Endothelial cell of umbilical vein (primary cell): ENCODE results near the gene BMPER. TPM values are rescaled to one million over a fixed set of nuclear protein-coding genes. Genes with fewer than 3 reads are reported as not detected.

Source experiments
- BruUV-seq: library from RNA; stranded (reverse); fragments of 400-500 nt; replicated peaks from 2 replicates; lab custom pipeline; 2021; lab: Mats Ljungman, UMichigan
- CTCF ChIA-PET: fragments of 300-600, 350-600 bp; sonication (Branson Sonifier 250); formaldehyde crosslinking; loops from one replicate; lab custom pipeline; 2021; ENCODE audit warnings: antibody characterized with exemption, inconsistent platforms; lab: Charles Lee
- POLR2A ChIA-PET: fragments of 300-600, 350-600 bp; sonication (Branson Sonifier 250); formaldehyde crosslinking; loops from one replicate; lab custom pipeline; 2021; ENCODE audit warnings: antibody characterized with exemption, inconsistent platforms; lab: Charles Lee
- DNase-seq: peaks from one replicate; pipeline ENCODE4 v3.0.0-alpha.2; 2011; ENCODE audit warnings: low read depth, low spot score
- FAIRE-seq: peaks from 2 replicates; lab custom pipeline; 2011; peaks lifted over from hg19 to GRCh38; lab: Jason Lieb, UNC
- H2AFZ ChIP-seq: 2 replicates; pipeline ENCODE4 v1.6.0; 2012; ENCODE audit warnings: low read depth, low read length, control low read depth, inconsistent platforms
- H3K27ac ChIP-seq: 2 replicates; pipeline ENCODE4 v1.5.1; 2011; ENCODE audit warnings: low read depth, mild to moderate bottlenecking, control low read depth, low read length, moderate library complexity; ENCODE audit not compliant: insufficient read depth
- H3K27me3 ChIP-seq, 2 experiments: 2 replicates each; pipeline versions ENCODE4 v1.6.0 to v1.6.1; 2011; ENCODE audit warnings: low read length in 2 of 2, mixed read lengths in 1 of 2; ENCODE audit not compliant: control insufficient read depth in 2 of 2, insufficient read depth in 2 of 2
- H3K36me3 ChIP-seq, 2 experiments: 2 replicates in 1 of 2; 3 replicates in 1 of 2; pipeline ENCODE4 v1.5.1; 2011; ENCODE audit warnings: low read length in 2 of 2, mild to moderate bottlenecking in 1 of 2, moderate library complexity in 1 of 2; ENCODE audit not compliant: control insufficient read depth in 2 of 2, insufficient read depth in 2 of 2; ENCODE audit errors: extremely low read depth in 1 of 2
- H3K4me1 ChIP-seq: 3 replicates; pipeline ENCODE4 v1.5.1; 2011; ENCODE audit warnings: mild to moderate bottlenecking, low read length; ENCODE audit not compliant: control insufficient read depth, insufficient read depth; ENCODE audit errors: extremely low read depth
- H3K4me2 ChIP-seq: 2 replicates; pipeline ENCODE4 v1.6.1; 2011; ENCODE audit warnings: low read length, control low read depth, mixed read lengths; ENCODE audit not compliant: insufficient read depth
- H3K4me3 ChIP-seq, 3 experiments: fragments of 200-600 bp in 1 of 3; sonication (generic), shearing (Covaris generic) in 1 of 3; replicated peaks in 1 of 3; 2 replicates each; pipeline ENCODE4 v1.5.1; 2011 to 2016; ENCODE audit warnings: control low read depth in 3 of 3, low read length in 3 of 3, mild to moderate bottlenecking in 2 of 3, inconsistent platforms in 1 of 3, low read depth in 1 of 3, moderate library complexity in 1 of 3; ENCODE audit not compliant: insufficient read depth in 1 of 3
- H3K79me2 ChIP-seq: 2 replicates; pipeline ENCODE4 v1.6.0; 2012; ENCODE audit warnings: low read length, inconsistent platforms; ENCODE audit not compliant: control insufficient read depth, insufficient read depth
- H3K9ac ChIP-seq: replicated peaks from 2 replicates; pipeline ENCODE3; 2011; ENCODE audit warnings: low read length, control low read depth; ENCODE audit not compliant: insufficient read depth; ENCODE audit errors: extremely low read depth
- H3K9me1 ChIP-seq: replicated peaks from 3 replicates; pipeline ENCODE4 v1.6.0; 2011; ENCODE audit warnings: mild to moderate bottlenecking, low read length; ENCODE audit not compliant: control insufficient read depth, insufficient read depth; ENCODE audit errors: extremely low read depth
- H3K9me3 ChIP-seq: replicated peaks from 2 replicates; pipeline ENCODE4 v1.5.1; 2012; ENCODE audit warnings: low read length, inconsistent platforms; ENCODE audit not compliant: control insufficient read depth, insufficient read depth
- H4K20me1 ChIP-seq: replicated peaks from 2 replicates; pipeline ENCODE3; 2011; ENCODE audit warnings: mild to moderate bottlenecking, low read length; ENCODE audit not compliant: control insufficient read depth, insufficient read depth; ENCODE audit errors: extremely low read depth
- EZH2 ChIP-seq: IDR thresholded peaks from 2 replicates; pipeline ENCODE4 v1.6.1; 2012; ENCODE audit warnings: borderline replicate concordance, low read depth, mild to moderate bottlenecking, moderate library complexity, low read length, inconsistent platforms; ENCODE audit not compliant: severe bottlenecking
- FOS ChIP-seq: IDR thresholded peaks from 2 replicates; pipeline ENCODE4 v1.6.1; 2011; ENCODE audit warnings: mild to moderate bottlenecking, low read length, moderate library complexity, borderline replicate concordance; ENCODE audit not compliant: insufficient read depth
- GATA2 ChIP-seq: IDR thresholded peaks from 2 replicates; pipeline ENCODE4 v1.7.0; 2011; ENCODE audit warnings: low read depth, mild to moderate bottlenecking, moderate library complexity, mixed read lengths, low read length; ENCODE audit not compliant: insufficient read length, insufficient read depth
- JUN ChIP-seq: IDR thresholded peaks from 2 replicates; pipeline ENCODE4 v1.6.1; 2011; ENCODE audit warnings: borderline replicate concordance, low read depth; ENCODE audit not compliant: insufficient read length, insufficient read depth
- MAX ChIP-seq: IDR thresholded peaks from 2 replicates; pipeline ENCODE4 v1.6.1; 2011; ENCODE audit not compliant: insufficient read depth, insufficient read length
- MYC ChIP-seq: IDR thresholded peaks from one replicate; pipeline ENCODE4 v1.6.1; 2011; ENCODE audit warnings: mild to moderate bottlenecking, low read depth, low read length
- POLR2A ChIP-seq: IDR thresholded peaks from 2 replicates; pipeline ENCODE4 v1.6.1; 2012; ENCODE audit warnings: low read depth, mild to moderate bottlenecking, control low read depth, low read length
- POLR2AphosphoS5 ChIP-seq: IDR thresholded peaks from 2 replicates; pipeline ENCODE4 v1.6.1; 2012; ENCODE audit warnings: low read depth, mild to moderate bottlenecking, control low read depth, low read length, moderate library complexity; ENCODE audit not compliant: insufficient read depth
- dilution Hi-C: fragments of 300-500 bp; cut with MboI; formaldehyde crosslinking; loops from one replicate; pipeline ENCODE4 v1.15.0; 2019; ENCODE audit warnings: low sequenced_read_pairs; ENCODE audit not compliant: extremely low pct_ligation_motif_present
- intact Hi-C: fragments of 100-400 bp; cut with micrococcal nuclease; formaldehyde crosslinking; loops from one replicate; pipeline ENCODE4 v1.10.0; 2022
- polyA plus RNA-seq, 4 experiments: library from polyadenylated mRNA; depleted of rRNA in 3 of 4; stranded (reverse) in 3 of 4; unstranded in 1 of 4; fragments of >200 nt; gene quantifications; 2 replicates each; pipeline versions ENCODE4 v1.2.1 to v1.2.3, GENCODE V29; 2011 to 2012; ENCODE audit warnings: missing spikeins in 1 of 4
- total RNA-seq: library from RNA; stranded (reverse); gene quantifications from 2 replicates; pipeline ENCODE4 v1.2.3, GENCODE V29; 2021

BMPER gene
- total and polyA plus RNA-seq, 2 donors (not counting 3 experiments of a cell fraction or from before 2014, with no cell fraction given), result 0.10 to 0.13 TPM

DNA sequence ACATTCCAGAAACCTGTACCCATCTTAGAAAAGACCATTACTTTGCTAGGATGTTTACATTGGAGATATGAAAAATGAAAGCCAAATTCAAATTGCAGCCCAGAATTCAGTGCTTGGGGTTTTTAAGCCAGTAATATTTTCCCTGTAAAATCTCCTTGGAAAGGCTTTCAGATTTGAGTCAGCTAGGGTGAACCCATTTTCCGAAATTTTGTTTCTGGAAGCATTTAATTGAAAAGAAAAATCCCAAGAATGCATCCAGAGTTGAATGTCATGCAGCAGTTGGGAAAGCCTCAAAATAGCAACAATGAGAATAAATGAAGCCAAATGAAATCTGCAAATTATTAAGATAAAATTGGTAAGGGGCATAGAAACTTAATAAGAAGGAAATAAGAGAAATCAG lies 106.4 kb downstream of the BMPER start:
- FAIRE-seq, result peak; percentile 26
- Histone ChIP-seq H3K79me2 (no peaks in the 10 kb centered on the region), H3K9ac (no peak overlapping the region), H4K20me1 (no peaks in the 10 kb centered on the region), H3K4me2 (peak overlapping the region; percentile 18), H3K4me1 (peaks cover 8% of the 10 kb centered on the region), H3K4me3 (no peak overlapping the region), H2AFZ (no peak overlapping the region), H3K27ac (no peak overlapping the region), H3K9me1 (no peaks in the 10 kb centered on the region), H3K36me3 (no peaks in the 10 kb centered on the region), H3K9me3 (no peaks in the 10 kb centered on the region), H3K27me3 (no peaks in the 10 kb centered on the region)
- intact Hi-C loops (loop anchor here (1.0 kb wide), 1 partner anchor 25 kb away; no protein-coding TSS in a partner anchor), dilution Hi-C loops (no loop called here)
- BruUV-seq, result no TSS peak
- TF ChIP-seq EZH2 (no peak), POLR2A (no peak), GATA2 (no peak), POLR2AphosphoS5 (no peak), MYC (no peak), JUN (no peak), MAX (no peak)
- POLR2A ChIA-PET, result no interaction called here
- DNase-seq, result no peak
- CTCF ChIA-PET, result interaction anchor here (1.0 to 1.3 kb wide), 3 partner anchors 13 to 74 kb away, joined by 3 to 7 read pairs (median 3); no protein-coding TSS in a partner anchor

- no peaks in the 10 kb centered on the region for H4K20me1 ChIP-seq
- no peak for TF ChIP-seq MAX
- no peak for TF ChIP-seq EZH2
- TF ChIP-seq GATA2, result no peak
- TF ChIP-seq FOS, result no peak
- ChIA-PET POLR2A (no interaction called here), CTCF (interaction anchor here (1.0 to 1.2 kb wide), 2 partner anchors 8 to 31 kb away, joined by 3 to 4 read pairs; no protein-coding TSS in a partner anchor)
- H3K79me2 ChIP-seq, result no peaks in the 10 kb centered on the region
- dilution Hi-C loops, result no loop called here
- no peak overlapping the region for H3K9ac ChIP-seq
- H3K27me3 ChIP-seq, result no peaks in the 10 kb centered on the region
- H3K9me3 ChIP-seq, result no peaks in the 10 kb centered on the region
- intact Hi-C loops, result no loop called here
- H3K4me2 ChIP-seq, result no peak overlapping the region
- H3K4me1 ChIP-seq, result peaks cover 8% of the 10 kb centered on the region
- no peak overlapping the region for H2AFZ ChIP-seq
- no TSS peak for BruUV-seq
- H3K27ac ChIP-seq, result no peak overlapping the region
- DNase-seq (no peak), FAIRE-seq (no peak)
- no peaks in the 10 kb centered on the region for H3K9me1 ChIP-seq
- H3K36me3 ChIP-seq, result no peaks in the 10 kb centered on the region
- H3K4me3 ChIP-seq, result no peak overlapping the region
Measured at GRCh38 chr7:34013421-34013820, 108.1 kb downstream of the BMPER start.
